Measurements from ENCODE around the gene IMMP2L. TPM values are rescaled to one million over a fixed set of nuclear protein-coding genes. Genes with fewer than 3 reads are reported as not detected.

IMMP2L gene
- total RNA-seq, 6 experiments from 2014 or later = 14.2 to 25.3 (median 19.7) TPM

GRCh38 chr7:111173990-111174389 is 388.3 kb downstream of the IMMP2L start:
- Histone ChIP-seq H3K4me3 (no peak overlapping the region), H3K4me1 (no peaks in the 10 kb centered on the region), H3K36me3 (no peaks in the 10 kb centered on the region), H3K27me3 (no peaks in the 10 kb centered on the region), H3K9me3 (no peaks in the 10 kb centered on the region), H3K27ac (no peak overlapping the region)
- no peak for DNase-seq
- TF ChIP-seq POLR2A (IDR thresholded peaks at IDR 0.05) (no peak), CTCF (IDR thresholded peaks at IDR 0.05) (no peak)
- no peak for ATAC-seq
- intact Hi-C loops (cut with DNase I) = no loop called here
- 68% methylated on average over 2 of the region's 2 CpGs for WGBS (ENCODE audit: insufficient coverage, low coverage, low lambda C conversion rate, missing lambda C conversion rate)

- H3K4me3 ChIP-seq = no peak overlapping the region
- no peaks in the 10 kb centered on the region for H3K36me3 ChIP-seq
- H3K27ac ChIP-seq = no peak overlapping the region
- no peaks in the 10 kb centered on the region for H3K27me3 ChIP-seq
- intact Hi-C loops (cut with DNase I) = no loop called here
- no peak for DNase-seq
- WGBS (ENCODE audit: insufficient coverage, low coverage, low lambda C conversion rate, missing lambda C conversion rate) = 63% methylated on average over 2 of the region's 2 CpGs
- no peaks in the 10 kb centered on the region for H3K4me1 ChIP-seq
- TF ChIP-seq POLR2A (IDR thresholded peaks at IDR 0.05) (no peak), CTCF (IDR thresholded peaks at IDR 0.05) (no peak)
- H3K9me3 ChIP-seq = no peaks in the 10 kb centered on the region
- no peak for ATAC-seq
These were observed 388.8 kb downstream of the IMMP2L start for GRCh38 chr7:111173528-111173927.

GRCh38 chr7:111172564-111173257 is 389.6 kb downstream of the IMMP2L start:
- Histone ChIP-seq H3K9me3 (no peaks in the 10 kb centered on the region), H3K27ac (no peak overlapping the region), H3K27me3 (no peaks in the 10 kb centered on the region), H3K4me3 (no peak overlapping the region), H3K4me1 (no peaks in the 10 kb centered on the region), H3K36me3 (no peaks in the 10 kb centered on the region)
- intact Hi-C loops (cut with DNase I) = no loop called here
- WGBS (ENCODE audit: insufficient coverage, low coverage, low lambda C conversion rate, missing lambda C conversion rate) = 84% methylated on average over 2 of the region's 2 CpGs
- no peak for TF ChIP-seq CTCF (IDR thresholded peaks at IDR 0.05)
- TF ChIP-seq POLR2A (IDR thresholded peaks at IDR 0.05) = no peak
- DNase-seq = no peak
- no peak for ATAC-seq

GRCh38 chr7:111168182-111168581 is 394.1 kb downstream of the IMMP2L start:
- Histone ChIP-seq H3K27me3 (no peaks in the 10 kb centered on the region), H3K4me1 (no peaks in the 10 kb centered on the region), H3K27ac (no peak overlapping the region), H3K36me3 (no peaks in the 10 kb centered on the region), H3K9me3 (no peaks in the 10 kb centered on the region), H3K4me3 (no peak overlapping the region)
- DNase-seq (no peak), ATAC-seq (no peak)
- 75% methylated on average over 2 of the region's 2 CpGs for WGBS (ENCODE audit: insufficient coverage, low coverage, low lambda C conversion rate, missing lambda C conversion rate)
- TF ChIP-seq POLR2A (IDR thresholded peaks at IDR 0.05) (no peak), CTCF (IDR thresholded peaks at IDR 0.05) (no peak)
- intact Hi-C loops (cut with DNase I) = no loop called here

All from right lobe of liver (tissue), 6 donors.